Osteocyte (in vitro differentiated cells): ENCODE data around the gene THRB. TPM values are rescaled to one million over a fixed set of nuclear protein-coding genes. Genes with fewer than 3 reads are reported as not detected.

ENCODE experiments used
- DNase-seq: peaks from one replicate; pipeline ENCODE4 v3.0.0; 2021; ENCODE audit warnings: mixed read lengths; ENCODE audit not compliant: unreplicated experiment; ENCODE audit errors: extremely low spot score
- H3K27ac Mint-ChIP-seq: one replicate; pipeline ENCODE4 v1.8.0; 2021; ENCODE audit warnings: mild to moderate bottlenecking, mixed read lengths; ENCODE audit not compliant: unreplicated experiment
- H3K27me3 Mint-ChIP-seq: one replicate; pipeline ENCODE4 v1.8.0; 2021; ENCODE audit warnings: mixed read lengths; ENCODE audit not compliant: unreplicated experiment
- H3K36me3 Mint-ChIP-seq: one replicate; pipeline ENCODE4 v1.8.0; 2021; ENCODE audit warnings: mixed read lengths; ENCODE audit not compliant: unreplicated experiment
- H3K4me1 Mint-ChIP-seq: one replicate; pipeline ENCODE4 v1.8.0; 2021; ENCODE audit warnings: mixed read lengths; ENCODE audit not compliant: unreplicated experiment
- H3K4me3 Mint-ChIP-seq: one replicate; pipeline ENCODE4 v1.8.0; 2021; ENCODE audit warnings: mild to moderate bottlenecking, moderate library complexity, mixed read lengths; ENCODE audit not compliant: unreplicated experiment
- H3K9me3 Mint-ChIP-seq: one replicate; pipeline ENCODE4 v1.8.0; 2021; ENCODE audit warnings: mixed read lengths; ENCODE audit not compliant: unreplicated experiment
- CTCF ChIP-seq: fragments of 200-600 bp; sonication (generic); IDR thresholded peaks from 2 replicates; pipeline ENCODE4 v1.5.0; 2021; ENCODE audit warnings: antibody characterized with exemption, mild to moderate bottlenecking, moderate library complexity
- total RNA-seq: library from RNA; stranded (reverse); gene quantifications from 2 replicates; pipeline ENCODE4 v1.2.1, GENCODE V29; 2021

THRB gene
- total RNA-seq, 1 donor from 2014 or later = 4.6 TPM

GRCh38 chr3:24311881-24312280, 182.8 kb downstream of the THRB start:
- no peaks in the 10 kb centered on the region for H3K9me3 Mint-ChIP-seq
- no peak overlapping the region for H3K27ac Mint-ChIP-seq
- peaks cover 16% of the 10 kb centered on the region for H3K4me1 Mint-ChIP-seq
- no peak for TF ChIP-seq CTCF
- no peaks in the 10 kb centered on the region for H3K36me3 Mint-ChIP-seq
- H3K4me3 Mint-ChIP-seq = no peak overlapping the region
- no peak for DNase-seq
- no peaks in the 10 kb centered on the region for H3K27me3 Mint-ChIP-seq

- DNase-seq = no peak
- H3K27me3 Mint-ChIP-seq = no peaks in the 10 kb centered on the region
- no peak overlapping the region for H3K4me3 Mint-ChIP-seq
- no peaks in the 10 kb centered on the region for H3K36me3 Mint-ChIP-seq
- no peaks in the 10 kb centered on the region for H3K9me3 Mint-ChIP-seq
- TF ChIP-seq CTCF = no peak
- peaks cover 25% of the 10 kb centered on the region for H3K4me1 Mint-ChIP-seq
- no peak overlapping the region for H3K27ac Mint-ChIP-seq
Measured at GRCh38 chr3:24310887-24311286, 183.8 kb downstream of the THRB start.

- no peaks in the 10 kb centered on the region for H3K36me3 Mint-ChIP-seq
- H3K9me3 Mint-ChIP-seq = peaks cover 7% of the 10 kb centered on the region
- no peak overlapping the region for H3K27ac Mint-ChIP-seq
- no peaks in the 10 kb centered on the region for H3K27me3 Mint-ChIP-seq
- no peak for TF ChIP-seq CTCF
- peaks cover 28% of the 10 kb centered on the region for H3K4me1 Mint-ChIP-seq
- no peak overlapping the region for H3K4me3 Mint-ChIP-seq
- no peak for DNase-seq
Measured at GRCh38 chr3:24306518-24306917, 188.1 kb downstream of the THRB start.

GRCh38 chr3:24305795-24306467, 188.7 kb downstream of the THRB start:
- H3K9me3 Mint-ChIP-seq = peaks cover 7% of the 10 kb centered on the region
- peak overlapping the region; percentile 11 for H3K27ac Mint-ChIP-seq
- H3K4me3 Mint-ChIP-seq = no peak overlapping the region
- H3K27me3 Mint-ChIP-seq = no peaks in the 10 kb centered on the region
- TF ChIP-seq CTCF = no peak
- peaks cover 29% of the 10 kb centered on the region for H3K4me1 Mint-ChIP-seq
- DNase-seq = no peak
- H3K36me3 Mint-ChIP-seq = no peaks in the 10 kb centered on the region

- Mint-ChIP-seq H3K27me3 (no peaks in the 10 kb centered on the region), H3K27ac (no peak overlapping the region), H3K9me3 (peaks cover 7% of the 10 kb centered on the region), H3K36me3 (no peaks in the 10 kb centered on the region), H3K4me1 (peaks cover 44% of the 10 kb centered on the region), H3K4me3 (no peak overlapping the region)
- TF ChIP-seq CTCF = no peak
- DNase-seq = no peak
Measured at GRCh38 chr3:24303057-24303754, 191.4 kb downstream of the THRB start.
